ENCODE data around the gene PTPN20.
"Not testable (repeated sequence)": the region's sequence is repeated elsewhere in the genome, so short reads cannot be mapped to it uniquely, and the experiment has no call there.

DNA sequence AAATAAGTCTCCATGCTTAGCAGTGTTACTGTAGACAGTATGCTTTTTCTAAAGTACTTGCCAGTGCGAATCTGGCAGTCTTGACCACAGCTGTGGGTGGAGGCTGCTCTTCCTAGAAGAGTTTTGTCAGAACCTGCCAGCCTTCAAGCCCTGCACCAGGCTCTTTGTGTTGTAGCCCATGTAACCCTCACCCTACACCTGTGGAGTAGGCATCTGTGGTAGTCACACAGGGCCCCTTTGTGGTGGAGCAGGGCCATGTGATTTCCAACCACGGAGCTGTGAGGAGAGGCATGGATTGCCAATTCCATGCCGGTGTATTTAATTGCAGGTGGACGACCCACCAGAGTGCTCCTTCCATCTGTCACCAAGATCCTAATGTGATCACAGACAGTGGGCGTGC is 7.4 kb upstream of the PTPN20 start:
- TF ChIP-seq CTCF (IDR thresholded peaks at IDR 0.05); POLR2AphosphoS5 (IDR thresholded peaks at IDR 0.05; ENCODE audit: low read depth, low read length): not testable (repeated sequence)
- TF ChIP-seq, protein P1, sequence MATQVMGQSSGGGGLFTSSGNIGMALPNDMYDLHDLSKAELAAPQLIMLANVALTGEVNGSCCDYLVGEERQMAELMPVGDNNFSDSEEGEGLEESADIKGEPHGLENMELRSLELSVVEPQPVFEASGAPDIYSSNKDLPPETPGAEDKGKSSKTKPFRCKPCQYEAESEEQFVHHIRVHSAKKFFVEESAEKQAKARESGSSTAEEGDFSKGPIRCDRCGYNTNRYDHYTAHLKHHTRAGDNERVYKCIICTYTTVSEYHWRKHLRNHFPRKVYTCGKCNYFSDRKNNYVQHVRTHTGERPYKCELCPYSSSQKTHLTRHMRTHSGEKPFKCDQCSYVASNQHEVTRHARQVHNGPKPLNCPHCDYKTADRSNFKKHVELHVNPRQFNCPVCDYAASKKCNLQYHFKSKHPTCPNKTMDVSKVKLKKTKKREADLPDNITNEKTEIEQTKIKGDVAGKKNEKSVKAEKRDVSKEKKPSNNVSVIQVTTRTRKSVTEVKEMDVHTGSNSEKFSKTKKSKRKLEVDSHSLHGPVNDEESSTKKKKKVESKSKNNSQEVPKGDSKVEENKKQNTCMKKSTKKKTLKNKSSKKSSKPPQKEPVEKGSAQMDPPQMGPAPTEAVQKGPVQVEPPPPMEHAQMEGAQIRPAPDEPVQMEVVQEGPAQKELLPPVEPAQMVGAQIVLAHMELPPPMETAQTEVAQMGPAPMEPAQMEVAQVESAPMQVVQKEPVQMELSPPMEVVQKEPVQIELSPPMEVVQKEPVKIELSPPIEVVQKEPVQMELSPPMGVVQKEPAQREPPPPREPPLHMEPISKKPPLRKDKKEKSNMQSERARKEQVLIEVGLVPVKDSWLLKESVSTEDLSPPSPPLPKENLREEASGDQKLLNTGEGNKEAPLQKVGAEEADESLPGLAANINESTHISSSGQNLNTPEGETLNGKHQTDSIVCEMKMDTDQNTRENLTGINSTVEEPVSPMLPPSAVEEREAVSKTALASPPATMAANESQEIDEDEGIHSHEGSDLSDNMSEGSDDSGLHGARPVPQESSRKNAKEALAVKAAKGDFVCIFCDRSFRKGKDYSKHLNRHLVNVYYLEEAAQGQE (IDR thresholded peaks at IDR 0.05; ENCODE audit: insufficient read depth in 1 of 2, low read depth in 2 of 2, low read length in 1 of 2), result not testable (repeated sequence)

Data from Panc1 (cell line).